ENCODE data around the gene SIGLEC9.

SIGLEC9 gene

DNA sequence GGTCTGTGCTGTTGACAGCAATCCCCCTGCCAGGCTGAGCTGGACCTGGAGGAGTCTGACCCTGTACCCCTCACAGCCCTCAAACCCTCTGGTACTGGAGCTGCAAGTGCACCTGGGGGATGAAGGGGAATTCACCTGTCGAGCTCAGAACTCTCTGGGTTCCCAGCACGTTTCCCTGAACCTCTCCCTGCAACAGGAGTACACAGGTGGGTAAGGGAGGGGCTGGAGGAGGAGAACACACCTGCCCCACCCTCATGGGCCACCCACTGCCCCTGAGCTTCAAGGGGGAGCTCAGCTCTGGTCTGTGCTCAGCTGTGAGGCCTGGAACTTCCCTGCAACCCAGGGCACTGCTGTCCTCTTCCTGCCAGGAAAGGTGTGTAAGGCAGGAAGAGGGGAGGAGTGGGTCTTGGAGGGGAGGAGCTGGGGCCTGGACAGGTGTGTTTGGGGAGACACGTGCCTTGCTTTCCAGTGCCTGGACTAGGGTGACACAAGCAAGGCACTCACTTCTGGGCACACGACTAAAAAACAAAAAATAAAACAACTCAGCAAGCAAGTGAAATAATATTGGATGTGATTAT, 21.3 kb downstream of the SIGLEC9 start:
- no peak overlapping the region for H3K27ac ChIP-seq
- H3K27me3 ChIP-seq = peaks cover 0 to 19% of the 10 kb centered on the region in 2 donors
- H3K4me3 ChIP-seq = no peak overlapping the region
- TF ChIP-seq, protein P1, sequence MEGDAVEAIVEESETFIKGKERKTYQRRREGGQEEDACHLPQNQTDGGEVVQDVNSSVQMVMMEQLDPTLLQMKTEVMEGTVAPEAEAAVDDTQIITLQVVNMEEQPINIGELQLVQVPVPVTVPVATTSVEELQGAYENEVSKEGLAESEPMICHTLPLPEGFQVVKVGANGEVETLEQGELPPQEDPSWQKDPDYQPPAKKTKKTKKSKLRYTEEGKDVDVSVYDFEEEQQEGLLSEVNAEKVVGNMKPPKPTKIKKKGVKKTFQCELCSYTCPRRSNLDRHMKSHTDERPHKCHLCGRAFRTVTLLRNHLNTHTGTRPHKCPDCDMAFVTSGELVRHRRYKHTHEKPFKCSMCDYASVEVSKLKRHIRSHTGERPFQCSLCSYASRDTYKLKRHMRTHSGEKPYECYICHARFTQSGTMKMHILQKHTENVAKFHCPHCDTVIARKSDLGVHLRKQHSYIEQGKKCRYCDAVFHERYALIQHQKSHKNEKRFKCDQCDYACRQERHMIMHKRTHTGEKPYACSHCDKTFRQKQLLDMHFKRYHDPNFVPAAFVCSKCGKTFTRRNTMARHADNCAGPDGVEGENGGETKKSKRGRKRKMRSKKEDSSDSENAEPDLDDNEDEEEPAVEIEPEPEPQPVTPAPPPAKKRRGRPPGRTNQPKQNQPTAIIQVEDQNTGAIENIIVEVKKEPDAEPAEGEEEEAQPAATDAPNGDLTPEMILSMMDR (IDR thresholded peaks at IDR 0.05) = no peak
- no peak for DNase-seq
- no peaks in the 10 kb centered on the region for H3K9me3 ChIP-seq
- intact Hi-C loops (cut with DNase I; ENCODE audit: low total_unique reads) = no loop called here
- no peaks in the 10 kb centered on the region for H3K36me3 ChIP-seq
- no peaks in the 10 kb centered on the region for H3K4me1 ChIP-seq

DNA sequence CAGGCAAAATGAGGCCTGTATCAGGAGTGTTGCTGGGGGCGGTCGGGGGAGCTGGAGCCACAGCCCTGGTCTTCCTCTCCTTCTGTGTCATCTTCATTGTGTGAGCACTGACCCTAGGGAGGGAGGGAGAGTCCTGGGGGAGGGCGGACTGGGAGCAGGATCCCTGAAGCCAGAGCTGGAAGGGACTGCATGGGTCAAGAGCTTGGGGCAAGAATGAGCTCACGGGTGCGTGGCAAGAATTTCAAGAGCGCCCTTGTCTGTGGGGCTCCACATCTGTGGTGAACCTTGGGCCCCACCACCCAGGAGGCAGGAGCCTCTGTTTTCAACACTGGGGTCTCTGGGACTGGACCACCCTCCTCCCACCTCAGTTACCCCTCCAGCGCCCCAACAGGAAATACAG, 22.0 kb downstream of the SIGLEC9 start:
- no peaks in the 10 kb centered on the region for H3K36me3 ChIP-seq
- H3K4me3 ChIP-seq = no peak overlapping the region
- H3K4me1 ChIP-seq = no peaks in the 10 kb centered on the region
- H3K9me3 ChIP-seq = no peaks in the 10 kb centered on the region
- TF ChIP-seq, protein P1 (IDR thresholded peaks at IDR 0.05) = no peak
- intact Hi-C loops (cut with DNase I; ENCODE audit: low total_unique reads) = no loop called here
- no peak overlapping the region for H3K27ac ChIP-seq
- peaks cover 0 to 14% of the 10 kb centered on the region in 2 donors for H3K27me3 ChIP-seq
- no peak for DNase-seq

DNA sequence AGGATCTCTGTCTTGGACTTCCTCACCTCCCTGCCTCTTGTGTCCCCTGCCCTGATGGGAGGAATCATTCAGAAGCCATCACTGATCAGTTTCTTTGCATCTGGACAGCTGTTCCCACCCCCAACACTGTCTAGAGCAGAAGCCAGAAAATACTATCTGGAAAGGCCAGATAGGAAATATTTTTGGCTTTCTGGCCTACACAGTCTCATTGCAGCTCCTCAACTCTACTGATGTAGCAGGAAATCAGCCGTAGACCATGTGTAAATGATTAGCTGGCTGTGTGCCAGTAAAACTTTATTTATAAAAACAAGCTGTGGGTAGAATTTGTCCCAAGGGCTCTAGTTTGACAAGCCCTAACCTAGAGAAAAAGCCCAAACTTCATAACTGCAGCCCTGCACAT, 23.0 kb downstream of the SIGLEC9 start:
- no peak for DNase-seq
- TF ChIP-seq, protein P1 (IDR thresholded peaks at IDR 0.05) = no peak
- Histone ChIP-seq H3K9me3 (no peaks in the 10 kb centered on the region), H3K4me1 (no peaks in the 10 kb centered on the region), H3K27me3 (peaks cover 0 to 8% of the 10 kb centered on the region in 2 donors), H3K4me3 (no peak overlapping the region), H3K36me3 (no peaks in the 10 kb centered on the region), H3K27ac (no peak overlapping the region)
- intact Hi-C loops (cut with DNase I; ENCODE audit: low total_unique reads) = no loop called here

DNA sequence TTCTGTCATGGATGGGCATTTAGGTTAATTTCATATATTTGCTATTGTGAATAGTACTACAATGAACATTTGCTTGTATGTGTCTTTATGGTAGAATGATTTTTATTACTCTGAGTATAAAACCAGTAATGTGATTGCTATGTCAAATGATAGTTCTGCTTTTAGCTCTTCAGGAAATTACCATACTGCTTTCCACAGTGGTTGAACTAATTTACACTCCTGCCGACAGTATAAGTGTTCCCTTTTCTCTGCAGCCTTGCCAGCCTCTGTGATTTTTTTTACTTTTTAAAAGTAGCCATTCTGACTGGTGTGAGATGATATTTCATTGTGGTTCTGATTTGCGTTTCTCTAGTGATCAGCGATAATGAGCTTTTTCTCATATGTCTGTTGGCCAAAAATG, 23.9 kb downstream of the SIGLEC9 start:
- H3K27ac ChIP-seq = no peak overlapping the region

DNA sequence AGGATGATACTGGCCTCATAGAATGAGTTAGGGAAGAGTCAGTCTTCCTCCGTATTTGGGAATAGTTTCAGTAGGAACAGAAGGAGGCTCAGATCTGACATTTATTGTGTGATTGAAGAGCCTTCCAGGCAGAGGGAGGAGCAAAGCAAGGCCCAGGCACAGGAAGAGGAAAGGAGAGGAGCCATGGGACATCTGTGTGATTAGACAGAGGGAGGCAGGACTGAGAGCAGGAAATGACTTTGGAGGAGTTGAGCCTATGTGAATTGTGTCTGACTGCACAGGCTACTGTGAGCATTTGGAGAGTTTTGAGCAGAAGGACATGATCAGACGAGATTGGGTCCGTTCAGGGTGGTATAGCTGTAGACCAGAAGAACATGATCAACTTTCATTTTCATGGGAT, 25.9 kb downstream of the SIGLEC9 start:
- TF ChIP-seq, protein P1 (IDR thresholded peaks at IDR 0.05) = no peak
- Histone ChIP-seq H3K9me3 (no peaks in the 10 kb centered on the region), H3K27me3 (peaks cover 0 to 3% of the 10 kb centered on the region in 2 donors), H3K4me3 (no peak overlapping the region), H3K36me3 (no peaks in the 10 kb centered on the region), H3K4me1 (no peaks in the 10 kb centered on the region), H3K27ac (no peak overlapping the region)
- intact Hi-C loops (cut with DNase I; ENCODE audit: low total_unique reads) = no loop called here
- no peak for DNase-seq

More for the DNA sequence above, 23.9 kb downstream of the SIGLEC9 start:
- TF ChIP-seq, protein P1 (IDR thresholded peaks at IDR 0.05) = no peak
- Histone ChIP-seq H3K9me3 (no peaks in the 10 kb centered on the region), H3K4me1 (no peaks in the 10 kb centered on the region), H3K4me3 (no peak overlapping the region), H3K36me3 (no peaks in the 10 kb centered on the region), H3K27me3 (peaks cover 0 to 7% of the 10 kb centered on the region in 2 donors)
- DNase-seq = no peak
- intact Hi-C loops (cut with DNase I; ENCODE audit: low total_unique reads) = no loop called here

DNA sequence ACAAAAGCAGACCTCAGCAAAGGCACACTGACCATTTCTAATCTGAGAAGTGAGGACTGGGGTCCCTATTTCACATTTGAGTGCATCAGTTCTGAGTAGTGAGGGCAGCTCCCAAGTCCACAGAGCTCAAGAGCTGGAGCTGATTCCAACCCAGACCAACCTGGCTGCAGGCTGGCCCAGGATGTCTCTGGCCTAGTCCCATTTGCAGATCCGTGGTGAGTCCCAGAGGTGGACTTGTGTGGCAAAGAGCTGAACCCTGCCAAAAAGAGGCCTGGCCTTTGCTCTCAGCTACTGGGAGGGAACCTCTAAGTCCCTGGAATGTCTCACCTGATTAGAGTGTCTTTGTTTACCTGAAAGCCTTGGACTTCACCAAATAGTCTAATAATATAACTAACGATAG, 32.0 kb downstream of the SIGLEC9 start:
- intact Hi-C loops (cut with DNase I; ENCODE audit: low total_unique reads) = no loop called here

More for the DNA sequence above, 32.0 kb downstream of the SIGLEC9 start:
- no peak overlapping the region for H3K27ac ChIP-seq
- H3K27me3 ChIP-seq = peaks cover 0 to 12% of the 10 kb centered on the region in 2 donors
- no peaks in the 10 kb centered on the region for H3K9me3 ChIP-seq
- no peaks in the 10 kb centered on the region for H3K36me3 ChIP-seq
- H3K4me3 ChIP-seq = no peak overlapping the region
- DNase-seq = no peak
- H3K4me1 ChIP-seq = no peaks in the 10 kb centered on the region
- TF ChIP-seq, protein P1 (IDR thresholded peaks at IDR 0.05) = no peak

All from tibial artery (tissue), 4 donors.